Omental fat pad (tissue), 4 donors: ENCODE data around the gene TRIO. TPM values are rescaled to one million over a fixed set of nuclear protein-coding genes. Genes with fewer than 3 reads are reported as not detected.

ENCODE experiments used
- ATAC-seq: fragments of 150-250 bp; one replicate; pipeline ENCODE4 v1.9.1; 2016; ENCODE audit warnings: mild to moderate bottlenecking, moderate library complexity; ENCODE audit not compliant: low FRiP score
- DNase-seq: peaks from one replicate; pipeline ENCODE4 v3.0.0-alpha.2; 2019; ENCODE audit warnings: low spot score
- total RNA-seq, 4 donors: library from RNA; depleted of rRNA; stranded (reverse); fragments of >200 nt; gene quantifications; one replicate each; pipeline ENCODE4 v1.1.0, GENCODE V29; 2016
- TF ChIP-seq, protein P1 (sequence below), 3 donors: fragments of 450-650 bp; IDR thresholded peaks; one replicate each; pipeline ENCODE4 v1.5.1; 2016 to 2017; ENCODE audit warnings: antibody characterized with exemption in 3 of 3, mild to moderate bottlenecking in 3 of 3, moderate library complexity in 2 of 3

TRIO gene
- total RNA-seq, 4 donors from 2014 or later = 125 to 370 (median 193) TPM

DNA sequence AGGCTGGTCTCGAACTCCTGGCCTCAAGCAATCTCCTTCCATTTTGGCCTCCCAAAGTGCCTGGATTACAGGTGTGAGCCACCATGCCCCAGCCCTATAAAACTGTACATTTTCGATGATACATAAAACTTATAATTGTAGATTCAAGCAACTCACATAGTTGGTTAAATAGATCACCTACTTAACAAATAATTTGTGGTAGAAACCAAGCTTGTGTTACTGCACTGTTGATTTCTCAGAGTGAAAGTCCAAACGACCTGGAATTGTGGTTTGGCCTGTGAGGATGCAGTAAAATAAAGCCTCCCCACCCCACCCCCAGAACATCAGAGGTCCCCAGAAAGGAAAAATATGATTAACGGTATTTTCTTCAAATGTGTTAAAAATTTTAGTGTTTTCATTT, 92.7 kb downstream of the TRIO start:
- TF ChIP-seq, protein P1, sequence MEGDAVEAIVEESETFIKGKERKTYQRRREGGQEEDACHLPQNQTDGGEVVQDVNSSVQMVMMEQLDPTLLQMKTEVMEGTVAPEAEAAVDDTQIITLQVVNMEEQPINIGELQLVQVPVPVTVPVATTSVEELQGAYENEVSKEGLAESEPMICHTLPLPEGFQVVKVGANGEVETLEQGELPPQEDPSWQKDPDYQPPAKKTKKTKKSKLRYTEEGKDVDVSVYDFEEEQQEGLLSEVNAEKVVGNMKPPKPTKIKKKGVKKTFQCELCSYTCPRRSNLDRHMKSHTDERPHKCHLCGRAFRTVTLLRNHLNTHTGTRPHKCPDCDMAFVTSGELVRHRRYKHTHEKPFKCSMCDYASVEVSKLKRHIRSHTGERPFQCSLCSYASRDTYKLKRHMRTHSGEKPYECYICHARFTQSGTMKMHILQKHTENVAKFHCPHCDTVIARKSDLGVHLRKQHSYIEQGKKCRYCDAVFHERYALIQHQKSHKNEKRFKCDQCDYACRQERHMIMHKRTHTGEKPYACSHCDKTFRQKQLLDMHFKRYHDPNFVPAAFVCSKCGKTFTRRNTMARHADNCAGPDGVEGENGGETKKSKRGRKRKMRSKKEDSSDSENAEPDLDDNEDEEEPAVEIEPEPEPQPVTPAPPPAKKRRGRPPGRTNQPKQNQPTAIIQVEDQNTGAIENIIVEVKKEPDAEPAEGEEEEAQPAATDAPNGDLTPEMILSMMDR (IDR thresholded peaks at IDR 0.05) = no peak
- ATAC-seq (no peak), DNase-seq (no peak)

DNA sequence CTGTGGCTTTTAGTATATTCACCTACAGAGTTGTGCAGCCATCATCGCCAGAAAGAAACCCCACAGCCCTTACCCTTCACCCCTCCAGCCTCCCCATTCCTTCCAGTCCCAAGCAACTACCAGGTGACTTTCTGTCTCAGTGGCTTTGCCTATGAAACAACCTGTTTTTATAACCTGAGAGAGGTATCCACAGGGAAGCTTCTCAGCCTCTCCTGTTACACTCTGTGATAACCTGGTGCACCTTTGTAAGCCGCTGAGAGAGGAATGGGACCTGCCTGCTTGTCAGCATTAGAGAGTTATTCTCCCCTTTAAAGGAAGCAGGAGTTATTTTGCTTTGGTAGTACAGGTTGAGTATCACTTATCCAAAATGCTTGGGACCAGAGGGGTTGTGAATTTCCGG, 93.6 kb downstream of the TRIO start:
- TF ChIP-seq, protein P1 (IDR thresholded peaks at IDR 0.05) = no peak
- ATAC-seq (no peak), DNase-seq (no peak)

DNA sequence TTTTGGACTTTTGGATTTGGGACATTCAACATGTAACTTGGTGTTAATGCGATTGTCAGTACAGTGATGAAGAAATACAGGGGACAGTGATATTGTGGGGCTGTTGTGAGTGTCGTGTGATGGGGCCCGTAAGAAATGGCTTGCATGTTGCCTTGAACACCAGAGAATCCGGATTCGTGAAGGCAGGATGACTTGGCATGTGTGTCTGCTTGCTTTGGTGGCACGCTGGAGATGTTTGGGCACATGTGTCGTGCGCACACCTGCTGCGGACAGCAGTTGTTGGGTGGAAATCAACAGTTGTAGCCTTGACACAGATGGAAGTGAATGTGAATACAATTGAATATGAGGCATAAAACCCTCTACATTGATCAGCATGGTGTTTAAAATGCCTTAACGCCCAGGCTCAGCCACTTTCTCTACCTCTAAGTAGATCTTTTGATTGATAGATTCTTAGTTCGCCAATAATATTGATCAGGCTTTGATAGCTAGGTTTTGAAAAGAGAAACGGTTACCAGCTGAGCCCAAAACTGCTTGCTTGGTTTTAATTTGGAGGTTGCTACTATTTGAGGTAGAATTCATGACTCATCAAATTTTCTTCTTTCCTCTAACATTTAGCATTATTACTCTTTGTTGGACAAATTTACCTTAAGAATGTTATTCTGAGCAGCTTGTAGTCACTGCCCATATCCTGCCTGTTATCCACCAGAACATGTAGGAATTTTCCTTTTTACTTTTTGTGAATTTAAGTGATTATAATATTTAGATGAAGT, 94.4 kb downstream of the TRIO start:
- TF ChIP-seq, protein P1 (IDR thresholded peaks at IDR 0.05) = no peak
- no peak for ATAC-seq
- DNase-seq = no peak

DNA sequence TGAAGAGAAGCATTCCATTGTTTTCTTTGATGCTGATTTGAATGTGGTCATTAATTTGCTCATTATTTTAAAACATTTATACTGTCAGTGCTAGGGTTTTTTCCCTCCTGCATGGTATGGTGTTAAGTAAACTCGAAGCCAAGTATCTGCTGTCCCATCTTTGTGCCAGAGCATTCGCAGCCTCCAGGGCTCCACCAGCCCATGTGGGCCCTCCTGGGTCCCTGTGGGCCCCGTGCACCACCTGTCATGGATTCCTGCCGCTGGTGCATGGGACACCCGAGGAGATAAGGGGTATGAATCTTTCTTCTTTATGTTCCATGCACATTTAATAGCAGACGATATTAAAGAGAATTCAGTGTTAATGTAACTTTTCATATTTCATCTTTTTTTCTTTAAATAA, 95.1 kb downstream of the TRIO start:
- ATAC-seq = no peak
- TF ChIP-seq, protein P1 (IDR thresholded peaks at IDR 0.05) = no peak
- DNase-seq = no peak

DNA sequence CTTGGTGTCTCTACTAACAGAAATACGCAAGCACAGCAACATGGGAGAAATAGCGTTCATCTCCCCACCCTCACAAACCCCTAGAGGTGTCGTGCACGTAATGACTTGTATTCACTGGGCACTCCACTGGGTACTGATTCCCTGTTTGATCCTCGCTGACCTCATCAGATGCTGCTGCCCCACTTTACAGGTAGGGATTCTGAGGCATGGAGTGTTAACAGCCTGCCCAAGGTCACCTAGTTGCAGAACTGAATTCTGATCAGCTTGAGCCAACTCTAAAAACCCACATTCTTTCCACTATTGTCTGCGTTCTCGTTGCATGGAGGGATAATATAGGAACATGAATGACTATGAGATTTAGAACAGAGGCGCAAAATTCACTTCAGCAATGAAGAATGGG, 96.3 kb downstream of the TRIO start:
- no peak for DNase-seq
- TF ChIP-seq, protein P1 (IDR thresholded peaks at IDR 0.05) = no peak
- ATAC-seq = no peak

DNA sequence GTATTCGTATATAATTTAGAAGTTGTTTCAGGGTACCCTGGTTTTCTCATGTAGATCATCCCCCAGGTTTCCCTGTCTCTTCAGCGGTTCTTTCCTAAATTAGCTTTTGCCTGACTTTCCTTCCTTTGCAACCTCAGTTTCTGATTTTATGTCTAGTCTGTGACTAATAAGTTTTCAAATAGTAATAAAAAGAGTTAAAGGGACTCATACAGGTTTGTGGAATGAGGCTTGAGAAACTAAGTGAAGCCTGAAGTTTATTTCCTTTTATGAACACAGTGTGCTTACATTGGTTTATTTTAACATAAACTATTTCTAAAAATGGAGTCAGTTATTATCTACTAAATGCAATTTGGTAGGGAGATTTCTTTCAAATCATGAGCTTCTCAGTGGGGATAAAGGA, 96.8 kb downstream of the TRIO start:
- DNase-seq (no peak), ATAC-seq (no peak)
- TF ChIP-seq, protein P1 (IDR thresholded peaks at IDR 0.05) = no peak

DNA sequence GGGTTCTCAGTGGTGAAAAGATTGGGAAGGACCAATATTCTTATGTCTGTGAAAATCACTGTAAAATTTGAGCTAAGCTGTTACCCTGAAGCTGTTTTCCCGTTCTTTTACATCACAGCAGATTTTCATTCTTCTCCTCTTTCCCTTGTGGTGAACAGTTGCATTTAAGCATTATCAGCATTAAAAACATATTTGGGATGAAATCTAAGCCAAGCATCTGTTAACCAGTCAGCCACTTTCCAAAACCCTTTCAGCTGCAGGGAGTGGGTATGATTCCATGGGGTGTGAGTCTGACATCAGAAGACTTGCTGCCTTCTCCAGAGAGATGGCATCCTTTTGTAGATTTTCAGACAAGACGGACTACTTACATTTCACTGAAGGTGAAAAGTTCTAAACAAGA, 97.2 kb downstream of the TRIO start:
- TF ChIP-seq, protein P1 (IDR thresholded peaks at IDR 0.05) = no peak
- DNase-seq = no peak
- no peak for ATAC-seq
